Sigmoid colon (tissue), 7 donors: ENCODE results near the gene IFI16. TPM values are rescaled to one million over a fixed set of nuclear protein-coding genes. Genes with fewer than 3 reads are reported as not detected.

ENCODE experiments used
- DNase-seq: peaks from one replicate; pipeline ENCODE4 v3.0.0-alpha.2; 2019
- H3K27ac ChIP-seq, 4 donors: fragments of 200-600 bp; sonication (generic); one replicate each; pipeline ENCODE4 v1.5.1; 2016 to 2019; ENCODE audit warnings: mild to moderate bottlenecking in 1 of 4
- H3K27me3 ChIP-seq, 3 donors: fragments of 200-600 bp; sonication (generic); one replicate each; pipeline ENCODE4 v1.5.1; 2019; ENCODE audit warnings: mild to moderate bottlenecking in 1 of 3
- H3K36me3 ChIP-seq, 4 donors: fragments of 200-600 bp; sonication (generic); one replicate each; pipeline ENCODE4 v1.5.1; 2016 to 2019
- H3K4me1 ChIP-seq, 4 donors: fragments of 200-600 bp; sonication (generic); one replicate each; pipeline ENCODE4 v1.5.1; 2017 to 2019
- H3K4me3 ChIP-seq, 4 donors: fragments of 200-600 bp; sonication (generic); one replicate each; pipeline ENCODE4 v1.5.1; 2017 to 2019; ENCODE audit warnings: mild to moderate bottlenecking in 2 of 4, moderate library complexity in 1 of 4
- H3K9me3 ChIP-seq, 4 donors: fragments of 200-600 bp in 3 of 4; sonication (generic) in 3 of 4; one replicate each; pipeline versions ENCODE4 v1.5.1 to v1.6.1; 2013 to 2019
- CTCF ChIP-seq, 4 experiments: fragments of 450-650 bp in 3 of 4; fragments of 200-600 bp in 1 of 4; IDR thresholded peaks; one replicate each; pipeline ENCODE4 v1.5.1; 2016 to 2019; ENCODE audit warnings: antibody characterized with exemption in 4 of 4, mild to moderate bottlenecking in 3 of 4, moderate library complexity in 2 of 4
- EP300 ChIP-seq, 4 donors: sonication (generic); formaldehyde crosslinking; IDR thresholded peaks; one replicate each; pipeline ENCODE4 v1.6.1; 2017; ENCODE audit warnings: antibody characterized with exemption in 4 of 4
- POLR2A ChIP-seq, 2 donors: fragments of 450-650 bp; IDR thresholded peaks; one replicate each; pipeline ENCODE4 v1.6.1; 2016; ENCODE audit warnings: antibody characterized with exemption in 2 of 2, mild to moderate bottlenecking in 2 of 2, moderate library complexity in 2 of 2
- POLR2AphosphoS5 ChIP-seq, 4 donors: sonication (generic); formaldehyde crosslinking; IDR thresholded peaks; one replicate each; pipeline ENCODE4 v1.6.1; 2017; ENCODE audit warnings: antibody characterized with exemption in 4 of 4
- WGBS, 2 donors: extraction: QIAGEN DNeasy Blood & Tissue Kit; methylation state at CpG; one replicate each; pipeline ENCODE4 v1.1.7; 2013; 5-methylcytosine and 5-hydroxymethylcytosine counted together
- intact Hi-C: fragments of 100-400 bp; cut with DNase I; formaldehyde crosslinking; loops from one replicate; pipeline ENCODE4 v1.15.1; 2023
- polyA plus RNA-seq, 3 donors: library from polyadenylated mRNA; stranded (reverse); fragments of 200-250 nt; gene quantifications; one replicate each; pipeline ENCODE4 v1.2.3, GENCODE V29; 2013
- total RNA-seq, 4 donors: library from RNA; depleted of rRNA; stranded (reverse); fragments of >200 nt; gene quantifications; one replicate each; pipeline ENCODE4 v1.1.0, GENCODE V29; 2016
- donor health status: healthy with polysubstance abuse.
- donor health status: Bipolar disorder and iron deficiency.
- donor health status: healthy.

The IFI16 gene
- total and polyA plus RNA-seq, 7 donors, result 20.1 to 92.6 (median 56.8) TPM

GRCh38 chr1:158969855-158970254 is 39.9 kb upstream of the IFI16 start:
- H3K27me3 ChIP-seq, result no peaks in the 10 kb centered on the region
- WGBS, 2 donors, result 76 to 77% methylated on average over 1 of the region's 1 CpG
- no peak for DNase-seq
- H3K27ac ChIP-seq, result no peak overlapping the region
- intact Hi-C loops, result no loop called here
- no peaks in the 10 kb centered on the region for H3K36me3 ChIP-seq
- no peak overlapping the region for H3K4me3 ChIP-seq
- H3K9me3 ChIP-seq, result peaks cover 0 to 2% (median 0%) of the 10 kb centered on the region in 4 donors
- no peak for TF ChIP-seq CTCF (IDR thresholded peaks at IDR 0.05)
- TF ChIP-seq POLR2A (IDR thresholded peaks at IDR 0.05), result no peak
- TF ChIP-seq EP300 (IDR thresholded peaks at IDR 0.05), result no peak
- no peaks in the 10 kb centered on the region for H3K4me1 ChIP-seq

- no peak for TF ChIP-seq EP300 (IDR thresholded peaks at IDR 0.05)
- no peak for TF ChIP-seq POLR2A (IDR thresholded peaks at IDR 0.05)
- TF ChIP-seq POLR2AphosphoS5 (IDR thresholded peaks at IDR 0.05), result no peak
- TF ChIP-seq CTCF (IDR thresholded peaks at IDR 0.05), result no peak
- H3K4me1 ChIP-seq, result no peaks in the 10 kb centered on the region
- no peak for DNase-seq
- H3K36me3 ChIP-seq, result no peaks in the 10 kb centered on the region
- no peak overlapping the region for H3K27ac ChIP-seq
- no peaks in the 10 kb centered on the region for H3K9me3 ChIP-seq
- intact Hi-C loops, result no loop called here
- H3K4me3 ChIP-seq, result no peak overlapping the region
- H3K27me3 ChIP-seq, result no peaks in the 10 kb centered on the region
Measured at GRCh38 chr1:158972841-158973240, 36.9 kb upstream of the IFI16 start.

GRCh38 chr1:158976219-158976618 is 33.5 kb upstream of the IFI16 start:
- TF ChIP-seq CTCF (IDR thresholded peaks at IDR 0.05) (no peak), POLR2A (IDR thresholded peaks at IDR 0.05) (no peak), POLR2AphosphoS5 (IDR thresholded peaks at IDR 0.05) (no peak)
- Histone ChIP-seq H3K27me3 (no peaks in the 10 kb centered on the region), H3K27ac (no peak overlapping the region), H3K4me1 (no peaks in the 10 kb centered on the region), H3K9me3 (no peaks in the 10 kb centered on the region), H3K4me3 (no peak overlapping the region), H3K36me3 (no peaks in the 10 kb centered on the region)
- intact Hi-C loops, result no loop called here
- 51 to 55% methylated on average over 4 of the region's 4 CpGs for WGBS, 2 donors
- no peak for DNase-seq

GRCh38 chr1:158978730-158979129 is 31.0 kb upstream of the IFI16 start:
- H3K4me3 ChIP-seq, result no peak overlapping the region
- H3K9me3 ChIP-seq, result peaks cover 0 to 3% (median 0%) of the 10 kb centered on the region in 4 donors
- intact Hi-C loops, result no loop called here
- WGBS, 2 donors, result 41 to 47% methylated on average over 2 of the region's 2 CpGs
- no peaks in the 10 kb centered on the region for H3K4me1 ChIP-seq
- no peaks in the 10 kb centered on the region for H3K27me3 ChIP-seq
- DNase-seq, result no peak
- no peak for TF ChIP-seq POLR2A (IDR thresholded peaks at IDR 0.05)
- TF ChIP-seq POLR2AphosphoS5 (IDR thresholded peaks at IDR 0.05), result no peak
- TF ChIP-seq EP300 (IDR thresholded peaks at IDR 0.05), result no peak
- TF ChIP-seq CTCF (IDR thresholded peaks at IDR 0.05), result no peak
- H3K36me3 ChIP-seq, result no peaks in the 10 kb centered on the region
- H3K27ac ChIP-seq, result no peak overlapping the region

GRCh38 chr1:158979229-158979628 is 30.5 kb upstream of the IFI16 start:
- Histone ChIP-seq H3K4me1 (no peaks in the 10 kb centered on the region), H3K4me3 (no peak overlapping the region), H3K27me3 (no peaks in the 10 kb centered on the region), H3K27ac (no peak overlapping the region), H3K9me3 (peaks cover 0 to 3% (median 1%) of the 10 kb centered on the region in 4 donors), H3K36me3 (no peaks in the 10 kb centered on the region)
- 71 to 84% methylated on average over 1 of the region's 1 CpG for WGBS, 2 donors
- intact Hi-C loops, result no loop called here
- TF ChIP-seq EP300 (IDR thresholded peaks at IDR 0.05), result no peak
- no peak for TF ChIP-seq POLR2A (IDR thresholded peaks at IDR 0.05)
- no peak for TF ChIP-seq POLR2AphosphoS5 (IDR thresholded peaks at IDR 0.05)
- no peak for TF ChIP-seq CTCF (IDR thresholded peaks at IDR 0.05)
- no peak for DNase-seq
